Left renal cortex interstitium (tissue), 4 donors: Measurements from ENCODE around the gene C12orf56. TPM values are rescaled to one million over a fixed set of nuclear protein-coding genes. Genes with fewer than 3 reads are reported as not detected.
"Not testable (repeated sequence)": the region's sequence is repeated elsewhere in the genome, so short reads cannot be mapped to it uniquely, and the experiment has no call there.

Experiments
- DNase-seq, 4 donors: peaks; one replicate each; pipeline ENCODE4 v3.0.0-alpha.2; 2013; ENCODE audit warnings: low read depth in 4 of 4, low spot score in 2 of 4, missing footprints in 1 of 4
- polyA plus RNA-seq, 4 donors: library from polyadenylated mRNA; unstranded; fragments of 120-200 nt; gene quantifications; one replicate each; pipeline ENCODE4 v1.2.1, GENCODE V29; 2013; ENCODE audit not compliant: insufficient read length in 4 of 4

The C12orf56 gene
- polyA plus RNA-seq, 4 donors, result 0.73 to 2.2 (median 1.2) TPM

DNA sequence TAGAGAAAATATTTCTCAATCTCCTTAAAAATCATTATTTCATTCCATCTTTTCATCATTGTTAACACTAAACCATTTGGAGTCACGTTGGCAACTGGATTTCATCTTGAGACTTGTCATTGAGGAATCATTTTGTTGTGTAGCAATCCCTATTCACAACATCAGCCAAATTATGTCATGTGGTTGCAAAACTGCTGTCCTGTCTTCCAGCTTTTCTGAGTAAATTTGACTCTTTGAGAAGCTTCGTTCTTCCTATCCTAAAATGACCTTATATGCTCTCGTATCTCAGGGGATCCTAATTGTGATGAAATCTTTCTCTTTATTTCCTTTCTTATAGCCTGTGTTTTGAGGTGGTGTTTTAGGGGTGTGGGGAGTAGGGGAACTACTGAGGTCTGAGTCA, 137.9 kb downstream of the C12orf56 start:
- no peak for DNase-seq

DNA sequence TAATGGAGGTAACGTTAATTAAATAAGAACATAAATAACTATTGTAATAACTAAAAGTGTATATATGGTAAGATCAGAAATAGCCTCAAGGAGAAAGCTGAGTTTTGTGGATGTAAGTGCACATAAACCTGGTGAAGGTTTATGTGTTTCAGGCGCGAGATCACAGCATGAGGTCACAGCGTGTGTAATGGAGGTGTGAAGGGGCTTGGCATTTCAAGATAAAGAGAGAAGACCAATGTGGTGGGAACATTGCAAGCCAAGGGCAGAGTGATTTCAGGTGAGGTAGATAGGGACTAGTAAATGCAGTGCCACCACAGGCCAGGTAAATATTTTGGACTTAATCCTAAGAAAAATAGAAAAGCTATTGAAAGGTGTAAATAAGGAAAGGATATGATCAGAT, 146.7 kb downstream of the C12orf56 start:
- DNase-seq, result no peak

DNA sequence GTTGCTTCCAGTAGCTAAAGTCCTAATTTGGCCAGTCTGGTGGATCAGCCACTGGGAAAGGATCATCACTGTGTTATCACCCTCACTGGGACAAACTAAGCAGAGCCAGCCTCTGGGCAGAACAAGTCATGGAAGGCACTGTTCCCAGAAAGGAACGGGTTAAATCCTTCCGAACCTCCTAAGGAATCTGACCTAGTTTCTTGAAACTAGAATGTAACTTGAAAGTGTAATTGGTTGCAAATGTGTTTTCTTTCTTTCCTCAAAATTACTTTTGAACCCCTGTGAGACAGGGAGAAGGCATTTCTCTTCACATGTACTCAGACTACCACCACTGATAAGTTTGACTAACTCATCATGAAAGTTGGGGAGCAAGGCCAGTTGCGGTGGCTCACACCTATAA, 149.8 kb downstream of the C12orf56 start:
- DNase-seq, result no peak

DNA sequence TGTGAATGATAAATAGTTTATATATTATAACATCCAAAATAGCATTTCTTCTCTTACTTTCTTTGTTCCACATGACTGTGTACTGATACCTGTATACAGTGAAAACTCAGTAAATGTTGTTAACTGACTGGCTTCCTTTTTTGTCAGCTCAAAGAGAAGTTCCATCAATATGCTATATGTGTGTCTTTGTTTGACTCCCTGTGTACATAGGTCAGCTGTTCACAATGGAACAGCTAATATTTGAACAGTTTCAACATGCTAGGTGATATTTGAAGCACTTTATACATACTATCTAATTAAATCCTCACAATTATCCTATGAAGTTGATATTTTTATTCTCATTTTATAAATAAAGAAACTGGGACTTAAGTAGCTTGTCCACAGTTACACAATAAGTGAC, 153.2 kb downstream of the C12orf56 start:
- DNase-seq, result no peak

DNA sequence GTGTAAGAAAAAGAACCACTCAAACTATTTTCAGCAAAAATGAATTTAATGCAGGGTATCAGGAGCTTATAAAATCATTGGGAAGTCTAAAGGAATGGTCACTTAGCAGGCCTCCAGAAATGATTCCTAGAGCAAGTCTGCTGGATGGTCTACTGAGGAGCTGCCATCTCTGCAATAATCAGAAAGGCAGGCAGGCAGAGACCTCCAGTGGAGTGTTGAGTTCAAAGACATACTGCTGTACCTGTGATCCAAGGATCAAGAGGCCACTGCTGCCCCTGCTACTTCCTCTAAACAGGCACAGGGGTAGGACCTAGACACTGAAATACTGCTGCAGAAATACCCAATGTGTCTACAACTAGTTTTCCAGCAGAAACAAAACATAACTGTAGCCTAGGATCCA, 154.0 kb downstream of the C12orf56 start:
- DNase-seq, result no peak

DNA sequence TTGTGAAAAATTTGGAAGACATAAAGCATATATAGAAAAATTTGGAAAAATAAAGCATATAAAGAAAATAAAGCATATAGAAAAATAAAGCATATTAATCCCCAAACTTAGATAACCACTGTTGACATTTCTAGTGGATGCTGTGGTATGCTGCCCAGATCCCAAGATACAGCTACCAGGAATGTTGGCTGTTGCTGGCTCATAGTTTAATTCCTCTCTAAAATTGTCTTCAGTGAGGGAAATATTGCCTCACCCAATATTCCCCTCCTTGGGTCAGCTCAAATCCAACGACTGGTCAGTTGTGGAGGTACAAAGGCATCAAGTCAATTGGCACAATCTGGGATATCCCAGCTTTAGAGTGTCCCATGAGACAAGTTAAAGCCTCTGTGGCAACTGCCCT, 158.4 kb downstream of the C12orf56 start:
- no peak for DNase-seq

DNA sequence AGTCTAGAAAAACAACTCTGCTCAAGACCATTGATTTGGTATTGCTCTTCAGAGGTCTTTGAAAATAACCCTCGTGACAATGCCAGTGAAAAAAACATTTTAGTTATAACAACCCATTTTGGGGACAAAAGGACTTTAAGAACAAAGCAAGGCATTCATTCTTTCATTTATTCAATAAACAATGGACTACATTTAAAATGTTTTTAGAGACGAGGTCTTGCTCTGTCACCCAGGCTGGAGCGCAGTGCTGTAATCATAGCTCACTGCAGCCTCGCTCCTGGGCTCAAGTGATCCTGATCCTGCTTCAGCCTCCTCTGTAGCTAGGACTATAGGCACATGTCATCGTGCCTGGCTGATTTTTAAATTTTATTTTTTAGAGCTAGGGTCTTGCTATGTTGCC, 160.8 kb downstream of the C12orf56 start:
- no peak for DNase-seq

DNA sequence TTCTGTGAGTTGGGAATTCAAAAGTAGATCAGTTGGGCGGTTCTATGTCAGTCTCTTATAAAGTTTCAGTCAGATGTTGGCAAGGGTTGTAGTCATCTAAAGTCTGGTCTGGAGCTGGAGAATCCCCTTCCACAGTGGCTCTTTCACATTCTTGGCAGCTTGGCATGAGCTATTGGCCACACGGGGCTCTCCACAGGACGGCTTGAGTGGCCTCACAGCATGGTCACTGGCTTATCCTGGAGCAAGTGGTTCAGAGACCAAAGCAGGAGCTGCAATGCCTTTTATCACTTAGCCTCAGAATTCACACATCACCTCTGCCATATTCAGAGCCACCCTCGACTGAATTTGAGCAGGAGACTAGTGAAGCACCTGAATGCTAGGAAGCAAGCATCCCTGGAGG, 161.3 kb downstream of the C12orf56 start:
- no peak for DNase-seq

DNA sequence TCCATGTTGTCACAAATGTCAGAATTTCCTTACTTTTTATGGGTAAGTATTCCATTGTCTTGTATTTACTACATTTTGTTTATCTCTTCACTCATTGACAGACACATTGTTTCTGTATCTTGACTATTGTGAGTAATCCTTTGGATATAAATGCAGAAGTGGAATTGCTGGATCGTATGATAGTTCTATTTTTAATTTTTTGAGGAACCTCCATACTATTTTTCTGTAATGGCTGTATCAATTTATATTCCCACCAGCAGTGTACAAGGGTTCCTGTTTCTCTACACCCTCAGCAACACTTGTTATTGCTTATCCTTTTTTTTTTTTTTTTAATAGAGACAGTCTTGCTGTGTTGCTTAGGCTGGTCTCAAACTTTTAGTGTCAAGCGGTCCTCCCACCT, 164.9 kb downstream of the C12orf56 start:
- DNase-seq, result no peak

DNA sequence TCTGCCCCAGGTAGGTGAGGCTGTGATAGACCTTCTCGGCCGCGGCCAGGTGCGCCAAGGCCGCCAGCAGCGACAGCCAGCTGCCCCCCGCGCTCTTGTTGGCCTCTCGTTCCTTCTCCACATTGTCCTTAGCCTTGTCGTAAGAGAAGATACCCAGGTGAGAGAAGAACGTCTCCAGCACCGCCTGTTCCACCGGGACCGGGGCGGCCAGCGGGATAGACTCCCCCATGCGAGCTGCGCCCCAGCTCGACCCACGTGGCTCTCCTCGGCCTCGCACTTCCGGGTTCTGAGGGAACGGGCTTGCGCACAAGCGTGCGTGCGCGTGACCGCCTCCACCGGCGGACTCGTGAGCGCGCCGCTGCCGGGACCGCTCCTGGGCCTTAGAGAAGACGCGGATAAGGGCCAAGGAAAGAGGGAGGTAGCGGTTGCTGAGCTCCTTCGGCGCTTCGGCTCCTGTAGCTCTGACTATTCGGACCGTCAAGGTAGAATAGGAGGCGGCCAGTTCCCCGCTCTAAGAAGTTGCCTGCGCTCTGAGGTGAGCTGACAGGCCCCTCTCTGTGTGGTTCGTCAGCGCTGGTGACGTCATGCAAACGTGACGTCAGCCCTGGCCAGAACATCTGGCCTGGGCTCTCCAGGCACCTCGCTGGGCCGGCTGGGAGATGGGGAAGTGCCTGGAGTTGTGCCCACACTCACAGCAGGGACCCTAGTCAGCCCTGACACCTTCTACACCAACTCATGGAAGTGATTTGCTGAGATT, 168.4 kb downstream of the C12orf56 start, which contains the start of gene KICS2:
TSS of gene KICS2 (minus strand) at position 288 of the 757 bp plus-strand sequence. CDS start at position 229, 59 bp downstream.
- DNase-seq, result peak; percentile 81 to 89 (median 88)

DNA sequence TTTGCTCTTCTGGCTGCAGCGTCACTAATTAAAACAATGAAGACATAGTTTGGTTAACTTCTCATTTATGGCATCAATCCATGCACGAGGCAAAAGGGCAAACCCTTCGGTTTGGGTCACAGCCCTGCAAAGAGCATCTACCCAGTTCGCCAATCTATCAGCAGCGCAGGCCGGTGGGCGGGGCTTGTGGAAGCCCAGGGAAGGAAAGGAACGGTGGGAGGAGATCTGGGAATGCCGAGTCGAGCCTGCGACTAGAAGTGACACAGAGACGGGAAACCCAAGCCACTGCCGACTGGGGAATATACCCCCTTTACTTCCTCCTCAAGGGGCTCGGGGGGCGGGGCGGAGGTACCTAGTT, 168.9 kb downstream of the C12orf56 start:
- DNase-seq, result peak; percentile 51 to 74 (median 71)

DNA sequence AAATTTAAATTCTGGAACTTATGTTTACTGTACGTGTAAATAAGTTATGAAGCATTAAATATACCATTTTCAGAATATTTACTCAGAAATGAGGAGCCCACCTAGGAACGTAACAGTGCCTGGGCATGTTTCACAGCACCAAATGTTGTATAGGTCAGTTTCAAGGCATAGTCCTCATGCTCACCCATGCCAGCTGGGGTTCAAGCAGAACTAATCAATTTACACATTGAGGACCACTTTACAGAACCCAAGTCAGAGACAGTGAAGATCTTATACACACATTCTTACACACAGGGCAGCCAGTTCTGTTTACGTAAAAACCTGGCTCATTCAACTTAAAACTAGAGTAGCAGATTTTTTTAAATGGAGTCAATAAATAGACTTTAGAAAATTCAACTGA, 170.5 kb downstream of the C12orf56 start:
- DNase-seq, result no peak

DNA sequence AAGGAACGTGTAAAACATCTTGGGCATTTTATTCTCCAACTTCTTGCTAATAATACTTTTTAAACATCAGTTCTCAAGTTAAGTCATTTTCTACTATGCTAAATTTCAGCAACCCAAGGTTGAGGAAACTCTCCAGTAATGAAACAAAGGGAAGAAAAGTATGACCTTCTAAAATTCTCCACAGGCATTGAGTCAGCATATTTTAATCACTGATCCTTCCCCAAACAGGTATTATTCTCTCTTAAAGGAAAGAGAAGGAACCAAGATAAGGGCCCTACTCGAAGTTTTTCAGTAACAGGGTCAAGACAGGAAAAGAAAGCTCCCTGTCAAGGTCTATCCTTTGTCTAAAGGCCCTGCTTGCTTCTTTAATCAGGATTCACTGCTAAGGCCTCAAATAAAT, 171.4 kb downstream of the C12orf56 start:
- no peak for DNase-seq

DNA sequence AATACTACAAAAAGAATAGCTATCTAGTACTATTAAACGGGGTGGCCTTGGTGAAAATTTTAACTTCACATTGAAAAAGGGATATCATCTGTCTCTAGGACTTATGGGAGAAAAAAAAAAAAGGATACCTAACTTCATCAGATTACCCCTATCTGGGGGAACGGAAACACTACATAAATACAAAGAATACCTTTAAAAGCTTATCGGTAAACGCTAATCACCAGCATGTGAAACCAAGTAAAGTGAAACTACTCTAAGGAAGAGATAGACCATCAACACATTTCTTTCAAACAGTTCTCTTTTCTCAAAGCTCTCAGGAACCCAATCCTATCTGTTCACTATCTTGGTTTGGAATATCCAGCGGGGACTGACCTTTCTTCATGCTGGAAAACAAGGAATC, 172.0 kb downstream of the C12orf56 start:
- DNase-seq, result no peak

DNA sequence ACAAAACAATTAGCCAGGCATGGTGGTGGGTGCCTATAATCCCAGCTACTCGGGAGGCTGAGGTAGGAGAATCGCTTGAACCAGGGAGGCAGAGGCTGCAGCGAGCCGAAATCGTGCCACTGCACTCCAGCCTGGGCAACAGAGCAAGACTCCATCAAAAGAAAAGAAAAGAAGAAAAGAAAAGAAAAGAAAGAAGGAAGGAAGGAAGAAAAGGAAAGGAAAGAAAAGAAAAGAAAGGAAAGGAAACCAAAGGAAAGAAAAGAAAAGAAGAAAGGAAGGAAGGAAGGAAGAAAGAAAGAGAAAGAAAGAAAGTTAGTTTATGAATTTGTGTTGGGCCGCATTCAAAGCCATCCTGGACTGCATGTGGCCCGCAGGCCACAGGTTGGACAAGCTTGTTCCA, 172.9 kb downstream of the C12orf56 start:
- DNase-seq, result not testable (repeated sequence)

DNA sequence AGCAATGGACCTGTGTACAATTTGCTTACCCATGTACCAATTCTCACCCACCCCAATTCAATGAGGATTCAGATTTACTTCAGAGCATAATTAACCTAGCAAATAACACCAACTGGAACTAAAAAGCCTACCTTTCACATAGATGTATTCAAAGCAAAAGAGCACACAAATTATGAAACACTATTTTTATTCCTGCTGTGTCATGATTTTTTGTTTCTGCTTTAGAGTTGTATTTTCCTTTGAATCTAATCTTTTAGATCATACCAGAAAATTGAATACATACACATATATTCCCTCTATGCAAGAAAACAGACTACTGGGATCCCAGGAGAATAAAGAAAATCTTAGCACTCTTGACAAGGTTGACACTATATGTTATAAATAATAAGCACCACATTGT, 174.3 kb downstream of the C12orf56 start:
- DNase-seq, result no peak

Other genes starting within 250 kb of the C12orf56 start
- 1 to 10 TPM; 4.5 to 6.7 (median 5.4) TPM for gene KICS2, start 168.5 kb downstream of the C12orf56 start, polyA plus RNA-seq
- gene XPOT, start 13.6 kb upstream of the C12orf56 start, polyA plus RNA-seq, result 10 to 100 TPM; 53.2 to 64.2 (median 58.5) TPM
- 10 to 100 TPM; 19.7 to 26.9 (median 23.2) TPM for gene TBK1, start 61.4 kb upstream of the C12orf56 start, polyA plus RNA-seq
- 10 to 100 TPM; 17.4 to 20.5 (median 18.8) TPM for gene RASSF3, start 219.7 kb upstream of the C12orf56 start, polyA plus RNA-seq